Measurements from ENCODE around the gene HSPB6.

HSPB6 gene

GRCh38 chr19:35764432-35765315, 7.8 kb upstream of the HSPB6 start:
- no peak for DNase-seq

- DNase-seq = no peak
Observed at GRCh38 chr19:35760711-35761349, 4.0 kb upstream of the HSPB6 start.

- no peak for DNase-seq
Observed at GRCh38 chr19:35759697-35760096, 2.9 kb upstream of the HSPB6 start.

GRCh38 chr19:35757749-35758608, 1.1 kb upstream of the HSPB6 start, which contains the start of gene PROSER3:
TSS of gene PROSER3 (plus strand) at chr19:35758176. CDS start at chr19:35758216, 40 bp downstream.
- DNase-seq = peak; percentile 100

GRCh38 chr19:35757231-35757748, 461 bp upstream of the HSPB6 start:
- DNase-seq = no peak

- DNase-seq = peak; percentile 61
Observed at GRCh38 chr19:35755550-35756376, 1.1 kb downstream of the HSPB6 start.

- DNase-seq = no peak
Observed at GRCh38 chr19:35755131-35755549, 1.7 kb downstream of the HSPB6 start.

- no peak for DNase-seq
Observed at GRCh38 chr19:35754370-35755130, 2.3 kb downstream of the HSPB6 start.

GRCh38 chr19:35753634-35754369, 3.0 kb downstream of the HSPB6 start:
- no peak for DNase-seq

- no peak for DNase-seq
Observed at GRCh38 chr19:35752746-35753350, 4.0 kb downstream of the HSPB6 start.

- no peak for DNase-seq
Observed at GRCh38 chr19:35751839-35752745, 4.7 kb downstream of the HSPB6 start.

GRCh38 chr19:35750167-35750566, 6.7 kb downstream of the HSPB6 start:
- no peak for DNase-seq

GRCh38 chr19:35748106-35749020, 8.5 kb downstream of the HSPB6 start, which contains the start of gene LIN37:
TSS of gene LIN37 (plus strand) at chr19:35748576. CDS start at chr19:35748725, 149 bp downstream.
- peak; percentile 99 for DNase-seq

GRCh38 chr19:35746531-35746930, 10.3 kb downstream of the HSPB6 start:
- DNase-seq = no peak

GRCh38 chr19:35746087-35746462, 10.8 kb downstream of the HSPB6 start:
- DNase-seq = no peak

GRCh38 chr19:35745328-35746086, 11.3 kb downstream of the HSPB6 start, which contains the start of the genes PSENEN and U2AF1L4:
TSS of gene PSENEN (plus strand) at chr19:35745651. CDS start at chr19:35745931, 280 bp downstream.
TSS of gene U2AF1L4 (minus strand) at chr19:35745418. CDS start at chr19:35745391, 27 bp downstream.
- peak; percentile 99 for DNase-seq

All from central memory CD4-positive, alpha-beta T cell (primary cell).